Liver (tissue), 9 donors: ENCODE results near the gene NDUFA13. TPM values are rescaled to one million over a fixed set of nuclear protein-coding genes. Genes with fewer than 3 reads are reported as not detected.
A peak's percentile ranks its signal among the peaks of the same experiment; 100 is the strongest.

ENCODE experiments used
- DNase-seq: peaks from one replicate; pipeline ENCODE4 v3.0.0-alpha.2; 2017; ENCODE audit warnings: low spot score
- H3K27ac ChIP-seq, 2 donors: one replicate each; pipeline ENCODE4 v1.7.0; 2013; ENCODE audit warnings: inconsistent platforms in 2 of 2, low read length in 2 of 2, control low read depth in 1 of 2, low read depth in 1 of 2, mild to moderate bottlenecking in 1 of 2
- H3K27me3 ChIP-seq, 4 donors: one replicate each; pipeline versions ENCODE4 v1.6.1 to v1.7.0; 2013; ENCODE audit warnings: low read length in 3 of 4, inconsistent platforms in 1 of 4, mild to moderate bottlenecking in 1 of 4, moderate library complexity in 1 of 4; ENCODE audit not compliant: control insufficient read depth in 4 of 4, insufficient read depth in 4 of 4
- H3K36me3 ChIP-seq, 4 donors: one replicate each; pipeline versions ENCODE4 v1.6.1 to v1.7.0; 2013; ENCODE audit warnings: low read length in 3 of 4, mild to moderate bottlenecking in 3 of 4, low read depth in 1 of 4, moderate library complexity in 1 of 4; ENCODE audit not compliant: control insufficient read depth in 4 of 4, insufficient read depth in 3 of 4
- H3K4me1 ChIP-seq, 4 donors: one replicate each; pipeline versions ENCODE4 v1.6.1 to v1.7.0; 2013; ENCODE audit warnings: low read length in 3 of 4, mild to moderate bottlenecking in 3 of 4, moderate library complexity in 1 of 4; ENCODE audit not compliant: control insufficient read depth in 4 of 4, insufficient read depth in 4 of 4
- H3K4me3 ChIP-seq, 3 donors: one replicate each; pipeline versions ENCODE4 v1.6.1 to v1.7.0; 2013; ENCODE audit warnings: low read length in 3 of 3, control low read depth in 1 of 3, low read depth in 1 of 3, mild to moderate bottlenecking in 1 of 3
- H3K9ac ChIP-seq, 2 donors: one replicate each; pipeline ENCODE4 v1.7.0; 2013; ENCODE audit warnings: low read length in 2 of 2, mild to moderate bottlenecking in 2 of 2, moderate library complexity in 2 of 2, control low read depth in 1 of 2, low read depth in 1 of 2
- H3K9me3 ChIP-seq, 4 donors: one replicate each; pipeline versions ENCODE4 v1.6.1 to v1.7.0; 2013; ENCODE audit warnings: low read length in 3 of 4; ENCODE audit not compliant: control insufficient read depth in 4 of 4
- EGR1 ChIP-seq, 2 donors: IDR thresholded peaks; 2 replicates each; pipeline ENCODE4 v1.6.1; 2016 to 2018; ENCODE audit warnings: antibody characterized with exemption in 2 of 2, low read depth in 2 of 2
- FOXA1 ChIP-seq: IDR thresholded peaks from 2 replicates; pipeline ENCODE4 v1.6.1; 2016; ENCODE audit warnings: antibody characterized with exemption
- FOXA2 ChIP-seq: IDR thresholded peaks from 2 replicates; pipeline ENCODE4 v1.6.1; 2016; ENCODE audit warnings: antibody characterized with exemption
- HNF4A ChIP-seq, 2 donors: conservative IDR thresholded peaks; 2 replicates each; pipeline ENCODE4 v1.6.1; 2016; ENCODE audit warnings: antibody characterized with exemption in 2 of 2, mild to moderate bottlenecking in 2 of 2
- HNF4G ChIP-seq: IDR thresholded peaks from 2 replicates; pipeline ENCODE4 v1.6.1; 2016; ENCODE audit warnings: antibody characterized with exemption
- JUND ChIP-seq, 2 donors: IDR thresholded peaks; 2 replicates each; pipeline ENCODE4 v1.6.1; 2016; ENCODE audit warnings: antibody characterized with exemption in 2 of 2
- NR2F2 ChIP-seq: IDR thresholded peaks from 2 replicates; pipeline ENCODE4 v1.6.1; 2016; ENCODE audit warnings: antibody characterized with exemption
- RAD21 ChIP-seq, 2 donors: IDR thresholded peaks; 2 replicates each; pipeline ENCODE4 v1.6.1; 2016; ENCODE audit warnings: antibody characterized with exemption in 2 of 2, mild to moderate bottlenecking in 2 of 2
- RXRA ChIP-seq, 2 donors: IDR thresholded peaks; 2 replicates each; pipeline ENCODE4 v1.6.1; 2017 to 2018; ENCODE audit warnings: antibody characterized with exemption in 2 of 2, mild to moderate bottlenecking in 1 of 2
- SP1 ChIP-seq: IDR thresholded peaks from 2 replicates; pipeline ENCODE4 v1.6.1; 2018; ENCODE audit warnings: antibody characterized with exemption, mild to moderate bottlenecking
- TAF1 ChIP-seq: conservative IDR thresholded peaks from 2 replicates; pipeline ENCODE4 v1.6.1; 2016; ENCODE audit warnings: antibody characterized with exemption, mild to moderate bottlenecking
- YY1 ChIP-seq: IDR thresholded peaks from 2 replicates; pipeline ENCODE4 v1.6.1; 2016; ENCODE audit warnings: antibody characterized with exemption, mild to moderate bottlenecking
- WGBS: extraction: QIAGEN DNeasy Blood & Tissue Kit; methylation state at CpG from one replicate; pipeline ENCODE4 v1.1.7; 2013; 5-methylcytosine and 5-hydroxymethylcytosine counted together
- polyA plus RNA-seq, 2 donors: library from polyadenylated mRNA; stranded (reverse) in 1 of 2; unstranded in 1 of 2; fragments of 200-250 nt in 1 of 2; fragments of >200 nt in 1 of 2; fragmentation: Nextera tagmentation in 1 of 2; extraction: Ambion mirVana in 1 of 2; gene quantifications; one replicate each; pipeline versions ENCODE4 v1.2.1 to v1.2.3, GENCODE V29; 2013 to 2015
- total RNA-seq, 2 donors: library from RNA; depleted of rRNA; stranded (reverse); fragments of >200 nt; gene quantifications; one replicate each; pipeline ENCODE4 v1.2.3, GENCODE V29; 2014
- TF ChIP-seq, protein P1 (sequence below): fragments of 150-350 bp; IDR thresholded peaks from 2 replicates; pipeline ENCODE4 v1.5.1; 2017; ENCODE audit warnings: improper control_type of control experiment, low read depth, low read length; ENCODE audit not compliant: missing input control
- TF ChIP-seq, protein P2 (sequence below): IDR thresholded peaks from 2 replicates; pipeline ENCODE4 v1.6.1; 2016; ENCODE audit warnings: antibody characterized with exemption
- TF ChIP-seq, protein P3 (sequence below): IDR thresholded peaks from 2 replicates; pipeline ENCODE4 v1.6.1; 2016; ENCODE audit warnings: antibody characterized with exemption
- TF ChIP-seq, protein P4 (sequence below): IDR thresholded peaks from 2 replicates; pipeline ENCODE4 v1.6.1; 2016; ENCODE audit warnings: antibody characterized with exemption
- TF ChIP-seq, protein P5 (sequence below): IDR thresholded peaks from 2 replicates; pipeline ENCODE4 v1.6.1; 2016; ENCODE audit warnings: antibody characterized with exemption, mild to moderate bottlenecking
- donor health status: healthy.
- donor health status: healthy.
- donor health status: healthy.
- donor health status: healthy.
- donor health status: healthy.

NDUFA13 gene
- total and polyA plus RNA-seq, 4 donors: 45.3 to 239 (median 130) TPM

DNA sequence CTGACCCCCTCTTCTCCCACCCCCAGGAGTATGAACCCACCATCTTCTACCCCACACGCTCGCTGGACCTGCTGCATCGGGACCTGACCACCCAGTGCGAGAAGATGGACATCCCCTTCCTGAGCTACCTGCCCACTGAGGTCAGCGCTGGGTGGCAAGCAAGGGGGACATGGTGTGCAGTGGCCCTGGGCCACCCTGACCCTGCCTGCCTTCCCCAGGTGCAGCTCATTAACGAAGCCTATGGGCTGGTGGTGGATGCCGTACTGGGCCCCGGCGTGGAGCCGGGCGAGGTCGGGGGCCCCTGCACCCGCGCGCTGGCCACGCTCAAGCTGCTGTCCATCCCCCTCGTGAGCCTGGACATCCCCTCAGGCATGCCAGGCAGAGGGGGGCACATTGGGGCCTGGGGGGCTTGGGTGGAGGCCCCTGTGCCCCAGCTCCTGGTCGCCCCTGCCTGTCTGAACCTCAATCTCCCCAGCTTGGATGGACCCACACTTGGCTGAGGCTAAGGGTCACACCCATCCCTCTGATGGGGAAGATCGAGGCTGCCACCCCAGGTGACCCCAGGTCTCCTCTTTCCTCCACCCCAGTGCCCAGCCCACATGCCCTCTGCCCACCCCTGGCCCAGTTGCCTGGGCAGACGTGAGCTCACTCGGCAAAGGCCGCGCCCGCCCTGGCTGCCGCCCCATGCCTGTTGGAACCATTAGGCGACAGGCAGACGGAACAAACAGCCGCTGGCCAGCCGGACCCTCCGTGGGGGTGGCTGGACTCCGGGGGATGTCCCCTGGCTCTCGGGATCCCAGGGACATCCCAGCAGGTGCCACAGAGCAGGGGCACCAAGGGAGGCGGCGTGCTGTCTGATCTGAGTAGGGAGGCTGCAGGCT lies 19.5 kb downstream of the NDUFA13 start (continued):
- TF ChIP-seq, protein P1, sequence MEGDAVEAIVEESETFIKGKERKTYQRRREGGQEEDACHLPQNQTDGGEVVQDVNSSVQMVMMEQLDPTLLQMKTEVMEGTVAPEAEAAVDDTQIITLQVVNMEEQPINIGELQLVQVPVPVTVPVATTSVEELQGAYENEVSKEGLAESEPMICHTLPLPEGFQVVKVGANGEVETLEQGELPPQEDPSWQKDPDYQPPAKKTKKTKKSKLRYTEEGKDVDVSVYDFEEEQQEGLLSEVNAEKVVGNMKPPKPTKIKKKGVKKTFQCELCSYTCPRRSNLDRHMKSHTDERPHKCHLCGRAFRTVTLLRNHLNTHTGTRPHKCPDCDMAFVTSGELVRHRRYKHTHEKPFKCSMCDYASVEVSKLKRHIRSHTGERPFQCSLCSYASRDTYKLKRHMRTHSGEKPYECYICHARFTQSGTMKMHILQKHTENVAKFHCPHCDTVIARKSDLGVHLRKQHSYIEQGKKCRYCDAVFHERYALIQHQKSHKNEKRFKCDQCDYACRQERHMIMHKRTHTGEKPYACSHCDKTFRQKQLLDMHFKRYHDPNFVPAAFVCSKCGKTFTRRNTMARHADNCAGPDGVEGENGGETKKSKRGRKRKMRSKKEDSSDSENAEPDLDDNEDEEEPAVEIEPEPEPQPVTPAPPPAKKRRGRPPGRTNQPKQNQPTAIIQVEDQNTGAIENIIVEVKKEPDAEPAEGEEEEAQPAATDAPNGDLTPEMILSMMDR: no peak

DNA sequence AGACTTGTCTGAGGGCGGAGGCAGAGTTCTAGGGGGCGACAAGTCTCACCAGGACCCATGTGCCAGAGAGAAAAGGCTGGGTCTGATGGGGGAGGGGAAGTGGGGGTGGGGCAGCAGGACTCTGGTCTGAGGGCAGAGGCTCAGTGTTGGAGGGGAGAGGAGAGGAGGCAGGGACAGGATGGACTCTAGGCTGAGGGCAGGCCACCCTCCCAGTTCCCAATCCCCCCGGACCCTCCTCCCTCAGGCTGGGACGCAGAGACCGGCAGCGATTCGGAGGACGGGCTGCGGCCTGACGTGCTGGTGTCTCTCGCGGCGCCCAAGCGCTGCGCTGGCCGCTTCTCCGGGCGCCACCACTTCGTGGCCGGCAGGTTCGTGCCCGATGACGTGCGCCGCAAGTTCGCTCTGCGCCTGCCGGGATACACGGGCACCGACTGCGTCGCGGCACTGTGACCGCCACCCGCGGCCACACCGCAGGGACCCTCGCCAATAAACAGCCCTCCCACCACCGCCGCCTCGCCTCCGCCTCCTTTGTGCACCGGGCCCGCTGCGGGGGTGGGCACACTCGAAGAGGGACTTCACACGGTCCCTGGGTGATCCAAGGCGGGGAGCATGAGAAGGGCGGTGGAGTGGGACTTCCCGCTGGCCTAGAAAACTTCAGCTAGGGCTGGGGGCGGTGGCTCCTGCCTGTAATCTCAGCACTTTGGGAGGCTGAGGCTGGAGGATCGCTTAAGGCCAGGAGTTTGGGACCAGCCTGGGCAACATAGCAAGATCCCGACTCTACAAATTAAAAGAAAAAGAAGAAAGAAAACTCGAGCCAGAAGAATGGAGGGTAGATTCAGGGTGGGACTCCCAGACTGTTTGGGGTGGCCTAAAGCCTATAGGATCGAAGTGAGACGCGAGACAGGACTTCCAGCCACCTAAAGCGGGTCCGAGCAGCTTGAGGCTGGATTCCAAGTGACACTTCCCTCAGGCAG lies 21.3 kb downstream of the NDUFA13 start:
- Histone ChIP-seq H3K9me3 (peaks cover 0 to 3% (median 0%) of the 10 kb centered on the region in 4 donors), H3K27ac (no peak overlapping the region), H3K9ac (no peak overlapping the region), H3K4me1 (peaks cover 0 to 12% (median 8%) of the 10 kb centered on the region in 4 donors), H3K36me3 (no peaks in the 10 kb centered on the region), H3K4me3 (peak overlapping the region in 1 of 3 donors; percentile 9), H3K27me3 (peaks cover 0 to 8% (median 2%) of the 10 kb centered on the region in 4 donors)
- TF ChIP-seq NR2F2 (no peak), EGR1 (IDR thresholded peaks at IDR 0.05; ENCODE audit: low read depth in 2 of 2) (no peak), RXRA (IDR thresholded peaks at IDR 0.05) (no peak), RAD21 (IDR thresholded peaks at IDR 0.05) (no peak), FOXA2 (no peak), HNF4G (no peak), JUND (IDR thresholded peaks at IDR 0.05) (no peak), TAF1 (no peak), SP1 (no peak), FOXA1 (no peak), YY1 (no peak), HNF4A (conservative IDR thresholded peaks at IDR 0.05) (no peak)
- TF ChIP-seq, protein P1: no peak
- TF ChIP-seq, protein P2, sequence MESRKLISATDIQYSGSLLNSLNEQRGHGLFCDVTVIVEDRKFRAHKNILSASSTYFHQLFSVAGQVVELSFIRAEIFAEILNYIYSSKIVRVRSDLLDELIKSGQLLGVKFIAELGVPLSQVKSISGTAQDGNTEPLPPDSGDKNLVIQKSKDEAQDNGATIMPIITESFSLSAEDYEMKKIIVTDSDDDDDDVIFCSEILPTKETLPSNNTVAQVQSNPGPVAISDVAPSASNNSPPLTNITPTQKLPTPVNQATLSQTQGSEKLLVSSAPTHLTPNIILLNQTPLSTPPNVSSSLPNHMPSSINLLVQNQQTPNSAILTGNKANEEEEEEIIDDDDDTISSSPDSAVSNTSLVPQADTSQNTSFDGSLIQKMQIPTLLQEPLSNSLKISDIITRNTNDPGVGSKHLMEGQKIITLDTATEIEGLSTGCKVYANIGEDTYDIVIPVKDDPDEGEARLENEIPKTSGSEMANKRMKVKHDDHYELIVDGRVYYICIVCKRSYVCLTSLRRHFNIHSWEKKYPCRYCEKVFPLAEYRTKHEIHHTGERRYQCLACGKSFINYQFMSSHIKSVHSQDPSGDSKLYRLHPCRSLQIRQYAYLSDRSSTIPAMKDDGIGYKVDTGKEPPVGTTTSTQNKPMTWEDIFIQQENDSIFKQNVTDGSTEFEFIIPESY: no peak
- TF ChIP-seq, protein P3, sequence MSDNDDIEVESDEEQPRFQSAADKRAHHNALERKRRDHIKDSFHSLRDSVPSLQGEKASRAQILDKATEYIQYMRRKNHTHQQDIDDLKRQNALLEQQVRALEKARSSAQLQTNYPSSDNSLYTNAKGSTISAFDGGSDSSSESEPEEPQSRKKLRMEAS: no peak
- TF ChIP-seq, protein P4, sequence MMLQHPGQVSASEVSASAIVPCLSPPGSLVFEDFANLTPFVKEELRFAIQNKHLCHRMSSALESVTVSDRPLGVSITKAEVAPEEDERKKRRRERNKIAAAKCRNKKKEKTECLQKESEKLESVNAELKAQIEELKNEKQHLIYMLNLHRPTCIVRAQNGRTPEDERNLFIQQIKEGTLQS: no peak
- TF ChIP-seq, protein P5, sequence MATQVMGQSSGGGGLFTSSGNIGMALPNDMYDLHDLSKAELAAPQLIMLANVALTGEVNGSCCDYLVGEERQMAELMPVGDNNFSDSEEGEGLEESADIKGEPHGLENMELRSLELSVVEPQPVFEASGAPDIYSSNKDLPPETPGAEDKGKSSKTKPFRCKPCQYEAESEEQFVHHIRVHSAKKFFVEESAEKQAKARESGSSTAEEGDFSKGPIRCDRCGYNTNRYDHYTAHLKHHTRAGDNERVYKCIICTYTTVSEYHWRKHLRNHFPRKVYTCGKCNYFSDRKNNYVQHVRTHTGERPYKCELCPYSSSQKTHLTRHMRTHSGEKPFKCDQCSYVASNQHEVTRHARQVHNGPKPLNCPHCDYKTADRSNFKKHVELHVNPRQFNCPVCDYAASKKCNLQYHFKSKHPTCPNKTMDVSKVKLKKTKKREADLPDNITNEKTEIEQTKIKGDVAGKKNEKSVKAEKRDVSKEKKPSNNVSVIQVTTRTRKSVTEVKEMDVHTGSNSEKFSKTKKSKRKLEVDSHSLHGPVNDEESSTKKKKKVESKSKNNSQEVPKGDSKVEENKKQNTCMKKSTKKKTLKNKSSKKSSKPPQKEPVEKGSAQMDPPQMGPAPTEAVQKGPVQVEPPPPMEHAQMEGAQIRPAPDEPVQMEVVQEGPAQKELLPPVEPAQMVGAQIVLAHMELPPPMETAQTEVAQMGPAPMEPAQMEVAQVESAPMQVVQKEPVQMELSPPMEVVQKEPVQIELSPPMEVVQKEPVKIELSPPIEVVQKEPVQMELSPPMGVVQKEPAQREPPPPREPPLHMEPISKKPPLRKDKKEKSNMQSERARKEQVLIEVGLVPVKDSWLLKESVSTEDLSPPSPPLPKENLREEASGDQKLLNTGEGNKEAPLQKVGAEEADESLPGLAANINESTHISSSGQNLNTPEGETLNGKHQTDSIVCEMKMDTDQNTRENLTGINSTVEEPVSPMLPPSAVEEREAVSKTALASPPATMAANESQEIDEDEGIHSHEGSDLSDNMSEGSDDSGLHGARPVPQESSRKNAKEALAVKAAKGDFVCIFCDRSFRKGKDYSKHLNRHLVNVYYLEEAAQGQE: no peak
- no peak for DNase-seq
- WGBS: 39% methylated on average over 59 of the region's 59 CpGs
